ENCODE results near the gene SPTLC1.
"Not testable (repeated sequence)": the region's sequence is repeated elsewhere in the genome, so short reads cannot be mapped to it uniquely, and the experiment has no call there.

DNA sequence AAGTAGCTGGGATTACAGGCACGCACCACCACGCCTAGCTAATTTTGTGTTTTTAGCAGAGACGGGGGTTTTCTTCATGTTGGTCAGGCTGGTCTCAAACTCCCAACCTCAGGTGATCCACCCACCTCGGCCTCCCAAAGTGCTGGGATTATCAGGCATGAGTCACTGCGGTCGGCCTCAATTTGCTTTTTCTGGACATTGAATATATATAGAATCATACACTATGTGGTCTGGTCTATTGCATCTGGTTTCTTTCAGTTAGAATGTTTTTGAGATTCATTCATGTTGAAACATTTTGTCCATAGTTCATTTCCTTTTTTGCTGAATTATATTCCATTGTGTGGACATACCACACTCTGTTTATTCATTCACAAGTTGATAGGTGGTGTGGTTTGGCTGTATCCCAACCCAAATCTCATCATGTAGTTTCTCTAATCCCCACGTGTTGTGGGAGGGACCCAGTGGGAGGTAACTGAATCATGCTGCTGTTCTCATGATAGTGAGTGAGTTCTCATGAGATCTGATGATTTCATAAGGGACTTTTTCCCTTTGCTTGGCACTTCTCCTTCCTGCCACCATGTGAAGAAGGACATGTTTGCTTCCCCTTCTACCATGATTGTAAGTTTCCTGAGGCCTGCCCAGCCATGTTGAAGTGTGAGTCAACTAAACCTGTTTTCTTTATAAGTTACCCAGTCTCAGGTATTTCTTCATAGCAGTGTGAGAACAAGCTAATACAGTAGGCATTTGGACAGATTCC, 93.2 kb downstream of the SPTLC1 start:
- TF ChIP-seq, protein P1, sequence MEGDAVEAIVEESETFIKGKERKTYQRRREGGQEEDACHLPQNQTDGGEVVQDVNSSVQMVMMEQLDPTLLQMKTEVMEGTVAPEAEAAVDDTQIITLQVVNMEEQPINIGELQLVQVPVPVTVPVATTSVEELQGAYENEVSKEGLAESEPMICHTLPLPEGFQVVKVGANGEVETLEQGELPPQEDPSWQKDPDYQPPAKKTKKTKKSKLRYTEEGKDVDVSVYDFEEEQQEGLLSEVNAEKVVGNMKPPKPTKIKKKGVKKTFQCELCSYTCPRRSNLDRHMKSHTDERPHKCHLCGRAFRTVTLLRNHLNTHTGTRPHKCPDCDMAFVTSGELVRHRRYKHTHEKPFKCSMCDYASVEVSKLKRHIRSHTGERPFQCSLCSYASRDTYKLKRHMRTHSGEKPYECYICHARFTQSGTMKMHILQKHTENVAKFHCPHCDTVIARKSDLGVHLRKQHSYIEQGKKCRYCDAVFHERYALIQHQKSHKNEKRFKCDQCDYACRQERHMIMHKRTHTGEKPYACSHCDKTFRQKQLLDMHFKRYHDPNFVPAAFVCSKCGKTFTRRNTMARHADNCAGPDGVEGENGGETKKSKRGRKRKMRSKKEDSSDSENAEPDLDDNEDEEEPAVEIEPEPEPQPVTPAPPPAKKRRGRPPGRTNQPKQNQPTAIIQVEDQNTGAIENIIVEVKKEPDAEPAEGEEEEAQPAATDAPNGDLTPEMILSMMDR (IDR thresholded peaks at IDR 0.05) = not testable (repeated sequence)
- not testable (repeated sequence) for TF ChIP-seq EZH2 (IDR thresholded peaks at IDR 0.05; ENCODE audit: borderline replicate concordance, insufficient read depth, low read depth, low read length, poor library complexity, severe bottlenecking)
